Transverse colon (tissue), 4 donors: ENCODE results near the gene ATP4B.

Experiments
- CTCF ChIP-seq, 5 experiments: fragments of 200-600 bp in 3 of 5; fragments of 450-650 bp in 2 of 5; sonication (generic) in 3 of 5; IDR thresholded peaks; 1 replicate in 2 of 5; 2 replicates in 3 of 5; pipeline ENCODE4 v1.5.1; 2016 to 2017; ENCODE audit warnings: antibody characterized with exemption in 5 of 5, inconsistent platforms in 3 of 5, mild to moderate bottlenecking in 2 of 5, moderate library complexity in 1 of 5
- EP300 ChIP-seq: sonication (generic); formaldehyde crosslinking; IDR thresholded peaks from one replicate; pipeline ENCODE4 v1.6.1; 2017; ENCODE audit warnings: antibody characterized with exemption, low read depth
- POLR2A ChIP-seq: fragments of 450-650 bp; IDR thresholded peaks from one replicate; pipeline ENCODE4 v1.6.1; 2016; ENCODE audit warnings: antibody characterized with exemption, mild to moderate bottlenecking, moderate library complexity
- POLR2AphosphoS5 ChIP-seq, 3 donors: sonication (generic); formaldehyde crosslinking; IDR thresholded peaks; one replicate each; pipeline ENCODE4 v1.6.1; 2016; ENCODE audit warnings: antibody characterized with exemption in 3 of 3

GRCh38 chr13:113669231-113669754 lies 11.3 kb upstream of the ATP4B start:
- TF ChIP-seq CTCF (IDR thresholded peaks at IDR 0.05): no peak
- no peak for TF ChIP-seq POLR2AphosphoS5 (IDR thresholded peaks at IDR 0.05)
- TF ChIP-seq POLR2A: no peak
- no peak for TF ChIP-seq EP300
